Stimulated activated CD4-positive, alpha-beta T cell treated with anti-CD3 and anti-CD28 coated beads, Interleukin-4, amount 100 ng/mL, for 24 hours (primary cell): ENCODE results near the gene SRGAP2C.
A peak's percentile ranks its signal among the peaks of the same experiment; 100 is the strongest.
"Not testable (repeated sequence)": the region's sequence is repeated elsewhere in the genome, so short reads cannot be mapped to it uniquely, and the experiment has no call there.

Source experiments
- DNase-seq: peaks from one replicate; pipeline ENCODE4 v3.0.0-alpha.2; 2020

SRGAP2C gene

GRCh38 chr1:121343311-121343906 is 158.6 kb downstream of the SRGAP2C start:
- DNase-seq, result not testable (repeated sequence)

- not testable (repeated sequence) for DNase-seq
Measured at GRCh38 chr1:121344355-121344754, 159.6 kb downstream of the SRGAP2C start.

DNA sequence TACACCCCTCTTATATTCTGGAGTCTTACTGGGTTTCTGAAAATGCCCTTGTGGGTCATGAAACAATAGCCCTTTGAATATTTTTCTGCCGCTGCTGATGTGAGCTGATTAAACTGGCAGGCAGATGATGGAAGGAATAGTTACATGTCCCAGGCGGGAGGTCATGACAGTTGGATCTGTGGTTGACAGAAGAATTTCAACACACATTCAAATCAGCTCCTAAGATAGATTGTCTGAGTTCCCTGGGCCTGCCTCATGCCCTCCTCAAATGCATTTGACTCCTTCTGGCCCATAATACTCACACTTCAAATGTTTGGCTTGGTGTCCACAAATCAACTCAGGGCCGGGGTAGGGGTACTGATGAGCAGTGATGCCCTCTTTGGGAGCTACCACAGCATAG is 161.9 kb downstream of the SRGAP2C start:
- DNase-seq, result not testable (repeated sequence)

GRCh38 chr1:121347476-121347875 is 162.7 kb downstream of the SRGAP2C start:
- not testable (repeated sequence) for DNase-seq

DNA sequence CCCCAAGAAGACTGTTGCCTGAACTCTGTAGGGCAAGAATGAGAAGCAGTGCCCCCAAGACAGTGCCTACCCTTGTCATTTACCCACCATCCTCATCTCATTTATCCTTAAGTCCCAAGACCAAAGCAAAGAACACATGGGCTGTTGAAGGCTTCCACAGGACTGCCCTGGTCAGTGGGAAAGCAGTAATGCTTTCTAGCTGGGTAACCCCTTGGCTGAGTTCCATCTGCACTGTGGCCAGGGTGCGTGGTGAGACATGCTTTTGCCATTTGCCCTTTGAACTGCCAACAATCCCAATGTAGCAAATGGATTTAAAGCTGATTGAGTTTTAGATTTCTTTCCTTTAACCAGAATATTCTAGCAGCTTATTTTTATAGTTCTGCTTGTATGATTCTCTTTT is 163.3 kb downstream of the SRGAP2C start:
- DNase-seq, result not testable (repeated sequence)

DNA sequence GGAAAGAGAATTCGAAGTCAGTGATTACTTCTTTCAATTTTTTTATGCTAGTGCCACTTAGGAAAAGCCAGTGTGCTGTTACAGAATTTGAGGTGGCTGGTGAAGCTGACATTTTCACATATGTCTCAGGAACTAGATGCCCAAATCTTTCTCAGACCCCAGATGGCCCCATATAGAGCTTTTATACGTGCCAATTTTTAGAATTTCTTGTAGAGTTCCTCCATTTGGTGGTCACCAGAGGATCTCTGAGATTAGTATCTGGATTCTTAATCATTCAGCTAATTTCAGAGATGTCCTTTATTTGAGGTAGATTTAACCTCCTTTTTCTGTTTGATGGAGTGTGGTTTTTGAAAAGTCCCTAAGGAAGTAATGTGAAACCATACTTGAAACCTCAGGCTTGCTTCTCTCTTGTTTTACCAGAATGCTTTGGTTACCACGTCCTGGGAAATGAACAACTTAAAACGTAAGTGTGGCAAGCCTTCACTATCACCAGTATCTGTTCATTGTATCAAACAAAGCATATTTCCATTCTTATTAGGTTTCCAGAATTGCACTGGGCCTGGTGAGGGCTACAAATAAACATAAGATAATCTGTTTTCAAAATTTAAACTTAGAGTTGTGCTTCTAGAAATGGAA is 164.7 kb downstream of the SRGAP2C start:
- DNase-seq, result not testable (repeated sequence)

DNA sequence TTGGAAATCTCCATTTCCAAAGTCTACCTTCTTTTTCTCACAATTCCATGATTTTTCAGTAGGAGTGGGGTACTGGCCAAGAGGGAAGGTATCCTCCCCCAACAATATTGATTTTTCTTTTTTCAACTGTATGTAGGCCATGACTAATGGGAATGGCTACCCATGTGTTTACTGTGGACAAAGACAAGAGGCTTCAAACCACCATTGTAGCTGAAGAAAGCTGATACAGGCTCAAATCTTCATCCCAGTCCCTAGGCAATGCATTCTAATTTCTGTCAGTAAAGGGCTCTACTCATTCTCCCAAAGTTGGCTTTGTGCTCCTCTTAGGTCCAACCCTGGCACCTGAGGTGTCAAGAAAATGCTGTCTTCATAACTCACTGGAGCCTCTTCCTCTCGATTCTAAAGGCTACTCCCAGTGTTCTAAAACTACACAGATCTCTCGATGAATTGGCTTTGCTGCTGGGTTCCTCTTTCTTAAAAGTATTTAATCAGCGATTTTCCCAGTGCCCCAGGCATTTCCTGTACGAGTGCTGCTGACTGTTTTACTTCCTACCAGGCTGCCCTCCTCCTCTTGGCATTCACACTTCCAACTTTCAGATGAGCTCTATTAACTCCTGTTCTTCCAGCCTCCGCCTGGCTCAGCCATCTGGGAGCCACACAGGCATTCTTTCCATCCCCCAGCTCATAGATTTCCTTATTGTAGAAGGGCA is 171.1 kb downstream of the SRGAP2C start:
- not testable (repeated sequence) for DNase-seq

GRCh38 chr1:121356819-121357218 is 172.0 kb downstream of the SRGAP2C start:
- DNase-seq, result not testable (repeated sequence)

DNA sequence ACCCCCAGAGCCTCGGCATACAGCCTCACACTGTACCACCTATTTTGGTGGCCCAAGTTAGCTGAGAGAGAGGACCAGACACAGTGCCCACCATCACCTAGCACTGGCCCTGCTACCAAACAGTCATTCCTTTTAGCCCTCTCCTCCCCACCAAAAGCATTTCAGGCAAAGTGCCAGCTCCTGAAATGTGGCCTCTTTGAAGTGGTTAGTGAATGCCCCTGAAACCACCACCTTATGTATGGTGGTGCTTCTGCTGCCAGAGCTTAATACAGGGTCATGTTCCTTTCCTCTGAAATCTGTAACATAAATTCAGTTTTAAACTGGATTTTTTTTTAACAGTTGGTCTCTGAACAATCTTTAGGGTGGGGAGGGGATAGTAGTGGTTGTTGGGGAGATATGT is 175.8 kb downstream of the SRGAP2C start:
- not testable (repeated sequence) for DNase-seq

DNA sequence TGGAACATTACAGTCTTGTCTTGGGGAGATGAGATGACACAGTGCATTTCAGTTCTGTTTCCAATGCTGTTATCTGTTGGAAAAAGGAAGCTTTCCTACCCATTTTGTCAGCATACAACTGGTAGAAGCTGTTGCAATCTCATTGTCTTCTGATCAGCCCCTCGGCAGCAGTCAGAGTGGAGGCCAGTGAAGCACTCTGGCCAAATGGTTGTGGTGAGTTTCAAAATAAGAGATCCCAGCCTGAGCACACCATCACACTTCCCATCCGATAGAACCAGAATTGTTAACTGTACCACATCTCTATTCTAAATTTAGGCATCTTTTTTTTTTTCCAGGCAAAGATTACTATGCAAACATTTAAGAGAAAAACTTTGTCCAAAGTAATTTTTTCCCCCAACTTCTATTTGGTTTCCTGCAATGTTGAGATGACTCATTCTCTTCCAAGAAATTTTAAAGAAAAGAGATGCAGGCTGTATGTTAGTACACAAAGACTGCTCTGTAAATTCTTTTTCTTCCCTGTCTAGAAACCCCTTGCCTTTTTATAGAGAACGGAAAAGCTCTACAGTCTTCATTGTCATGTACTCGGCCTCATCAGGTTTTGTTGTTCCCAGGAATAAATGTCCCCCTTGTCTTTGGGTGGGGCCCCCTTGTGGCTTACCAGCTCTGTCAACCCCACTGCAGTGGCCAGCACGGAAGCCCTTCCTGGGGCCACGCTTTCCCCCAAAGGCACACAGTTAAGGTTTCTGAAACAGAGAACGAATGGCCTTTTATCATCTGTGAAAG is 176.9 kb downstream of the SRGAP2C start:
- not testable (repeated sequence) for DNase-seq

DNA sequence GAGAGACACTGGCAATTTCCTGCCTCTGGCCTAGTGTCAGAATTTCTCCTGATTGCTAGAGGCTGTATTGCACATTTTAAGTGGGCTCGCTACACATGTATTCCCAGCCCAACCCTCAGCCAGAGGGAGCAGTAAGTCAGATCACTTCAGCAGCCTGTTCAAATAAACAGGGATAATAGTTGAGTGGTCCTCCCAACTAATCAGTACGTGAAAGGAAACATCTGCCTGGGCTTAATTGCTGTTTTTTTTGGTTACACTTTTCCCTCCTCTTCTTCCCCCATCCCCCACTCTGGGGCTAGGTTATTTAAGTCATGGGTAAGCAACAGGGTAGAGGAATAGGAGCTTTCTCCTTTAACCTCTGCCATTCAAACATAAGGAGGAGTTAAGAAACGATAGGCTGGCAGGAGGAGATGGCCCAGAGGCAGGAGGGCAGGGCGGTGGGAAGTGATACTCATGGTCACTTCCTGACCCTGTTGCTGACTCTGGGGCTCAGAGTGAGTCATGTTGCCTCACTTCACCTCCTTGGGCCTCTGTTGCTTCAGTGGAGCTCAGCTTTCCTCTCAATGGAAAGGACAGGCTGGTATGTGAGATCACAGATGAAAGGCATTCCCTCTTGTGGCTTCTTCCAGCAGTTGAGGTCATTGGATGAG is 177.6 kb downstream of the SRGAP2C start:
- DNase-seq, result peak; percentile 3

DNA sequence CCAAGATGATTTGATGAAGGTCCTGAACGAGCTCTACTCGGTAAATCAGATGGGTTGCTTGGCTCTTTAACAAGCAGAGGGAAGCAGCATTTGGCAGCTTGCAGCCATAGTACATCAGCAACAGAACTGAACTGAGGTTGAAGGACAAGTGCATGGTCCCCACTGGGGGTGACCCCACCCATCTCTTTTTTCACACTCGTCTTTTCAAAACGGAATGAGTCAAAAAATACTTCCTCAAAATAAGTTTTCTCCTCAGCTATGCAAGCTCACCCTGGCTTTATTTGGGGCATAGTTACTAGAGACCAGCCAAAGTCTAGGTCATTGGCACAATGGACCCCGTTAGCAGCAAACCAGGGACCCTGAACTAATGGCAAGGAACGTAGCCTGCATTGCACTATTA is 180.5 kb downstream of the SRGAP2C start:
- DNase-seq, result not testable (repeated sequence)

GRCh38 chr1:121365723-121366122 is 180.9 kb downstream of the SRGAP2C start:
- peak; percentile 37 for DNase-seq

- not testable (repeated sequence) for DNase-seq
Measured at GRCh38 chr1:121366171-121366570, 181.4 kb downstream of the SRGAP2C start.

GRCh38 chr1:121368910-121369309 is 184.1 kb downstream of the SRGAP2C start:
- not testable (repeated sequence) for DNase-seq

DNA sequence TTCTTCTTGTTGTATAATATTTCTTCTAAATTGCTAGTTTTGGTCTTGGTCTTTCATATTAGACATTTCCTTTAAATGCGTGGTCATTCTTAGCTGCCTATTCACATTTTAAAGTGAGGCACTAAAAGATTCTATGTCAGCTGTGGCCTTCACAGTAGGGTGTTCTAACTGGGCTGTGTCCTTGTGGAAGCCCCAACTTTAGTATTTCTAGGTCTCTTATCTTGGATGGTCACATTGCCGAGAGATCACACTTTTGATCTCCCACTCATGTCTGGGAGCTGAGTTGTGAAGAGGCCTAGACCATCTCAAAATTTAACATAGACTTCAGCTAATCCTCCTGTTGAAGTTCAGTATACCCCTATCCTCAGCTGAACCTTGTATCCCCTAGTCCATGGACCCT is 185.2 kb downstream of the SRGAP2C start:
- DNase-seq, result not testable (repeated sequence)

- DNase-seq, result not testable (repeated sequence)
Measured at GRCh38 chr1:121374851-121375367, 190.1 kb downstream of the SRGAP2C start.

GRCh38 chr1:121376986-121377385 is 192.2 kb downstream of the SRGAP2C start:
- not testable (repeated sequence) for DNase-seq

DNA sequence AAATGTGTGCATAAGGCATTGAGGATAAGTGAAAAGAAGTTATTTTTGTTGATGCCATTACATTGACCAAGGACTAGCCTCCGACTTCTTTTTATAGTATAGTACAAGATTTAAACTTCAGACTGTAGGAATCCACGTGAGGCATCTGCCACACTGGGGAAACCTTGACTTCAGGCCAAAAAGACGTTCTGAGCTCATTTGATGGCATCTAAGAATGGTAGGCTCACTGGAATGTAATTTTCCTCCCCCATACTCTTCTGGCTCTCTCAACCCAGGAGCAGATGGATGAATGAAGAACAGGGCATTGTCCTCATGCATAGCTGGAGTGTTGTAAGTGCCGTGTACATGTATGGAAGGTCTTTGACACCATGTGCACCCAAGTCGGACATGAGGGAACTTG is 194.0 kb downstream of the SRGAP2C start:
- DNase-seq, result not testable (repeated sequence)

- DNase-seq, result not testable (repeated sequence)
Measured at GRCh38 chr1:121384754-121385153, 200.0 kb downstream of the SRGAP2C start.

DNA sequence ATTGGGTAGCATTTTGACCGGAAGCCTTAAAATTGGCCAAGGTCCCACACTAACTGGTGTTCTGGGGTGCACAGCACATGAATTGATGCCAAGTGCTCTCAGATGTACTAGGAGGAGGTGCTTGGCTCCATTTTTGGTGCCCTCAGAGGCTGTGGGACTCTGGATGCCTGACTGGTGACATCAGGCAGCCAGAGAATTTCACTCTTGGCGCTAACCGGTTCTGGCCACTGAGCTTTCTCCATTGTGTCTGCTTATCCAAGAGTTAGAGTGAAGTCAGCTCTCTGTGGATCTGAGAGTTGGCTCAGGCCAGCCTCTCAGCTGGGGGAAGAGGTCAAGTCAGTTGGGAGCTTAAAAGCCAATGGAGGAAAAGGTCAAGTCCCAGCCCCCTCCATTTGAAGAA is 200.4 kb downstream of the SRGAP2C start:
- not testable (repeated sequence) for DNase-seq

- DNase-seq, result not testable (repeated sequence)
Measured at GRCh38 chr1:121385563-121386288, 201.0 kb downstream of the SRGAP2C start.
